ENCODE measurements around the gene PNKP. TPM values are rescaled to one million over a fixed set of nuclear protein-coding genes. Genes with fewer than 3 reads are reported as not detected.

The PNKP gene
- total and polyA plus RNA-seq, 10 donors, result 36.6 to 203 (median 108) TPM

DNA sequence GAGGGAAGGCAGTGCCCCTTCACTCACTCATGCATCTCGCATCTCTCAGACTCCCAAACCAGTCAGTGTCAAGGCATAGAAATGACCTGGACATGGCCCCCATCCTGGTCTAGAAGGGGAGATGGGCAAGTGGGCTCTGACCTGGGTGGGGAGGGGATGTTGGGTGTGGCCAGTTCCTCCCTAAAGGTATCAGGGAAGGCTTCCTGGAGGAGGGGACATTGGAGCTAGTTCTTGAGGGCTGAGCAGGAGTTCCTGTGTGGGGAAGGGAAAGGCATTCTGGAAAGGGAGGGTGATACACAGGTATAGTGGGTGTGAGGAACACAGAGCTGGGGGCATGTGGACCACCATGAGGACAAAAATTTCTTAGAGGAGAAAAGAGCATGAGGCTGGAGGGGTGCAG, 25.3 kb upstream of the PNKP start:
- no peak for DNase-seq
- no peaks in the 10 kb centered on the region for H3K9me3 ChIP-seq
- TF ChIP-seq, protein P1, sequence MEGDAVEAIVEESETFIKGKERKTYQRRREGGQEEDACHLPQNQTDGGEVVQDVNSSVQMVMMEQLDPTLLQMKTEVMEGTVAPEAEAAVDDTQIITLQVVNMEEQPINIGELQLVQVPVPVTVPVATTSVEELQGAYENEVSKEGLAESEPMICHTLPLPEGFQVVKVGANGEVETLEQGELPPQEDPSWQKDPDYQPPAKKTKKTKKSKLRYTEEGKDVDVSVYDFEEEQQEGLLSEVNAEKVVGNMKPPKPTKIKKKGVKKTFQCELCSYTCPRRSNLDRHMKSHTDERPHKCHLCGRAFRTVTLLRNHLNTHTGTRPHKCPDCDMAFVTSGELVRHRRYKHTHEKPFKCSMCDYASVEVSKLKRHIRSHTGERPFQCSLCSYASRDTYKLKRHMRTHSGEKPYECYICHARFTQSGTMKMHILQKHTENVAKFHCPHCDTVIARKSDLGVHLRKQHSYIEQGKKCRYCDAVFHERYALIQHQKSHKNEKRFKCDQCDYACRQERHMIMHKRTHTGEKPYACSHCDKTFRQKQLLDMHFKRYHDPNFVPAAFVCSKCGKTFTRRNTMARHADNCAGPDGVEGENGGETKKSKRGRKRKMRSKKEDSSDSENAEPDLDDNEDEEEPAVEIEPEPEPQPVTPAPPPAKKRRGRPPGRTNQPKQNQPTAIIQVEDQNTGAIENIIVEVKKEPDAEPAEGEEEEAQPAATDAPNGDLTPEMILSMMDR (IDR thresholded peaks at IDR 0.05 in 8 of 11, conservative IDR thresholded peaks at IDR 0.05 in 3 of 11), result no peak
- TF ChIP-seq POLR2AphosphoS5 (IDR thresholded peaks at IDR 0.05) (no peak), POLR2A (IDR thresholded peaks at IDR 0.05) (no peak)
- H3K27me3 ChIP-seq (replicated peaks in 1 of 7), result peaks cover 0 to 10% (median 0%) of the 10 kb centered on the region in 7 donors
- peaks cover 17 to 58% (median 43%) of the 10 kb centered on the region in 6 donors for H3K4me1 ChIP-seq
- intact Hi-C loops (cut with DNase I; ENCODE audit: low total_unique reads), result no loop called here
- peaks cover 0 to 17% (median 2%) of the 10 kb centered on the region in 6 donors for H3K36me3 ChIP-seq
- H3K4me3 ChIP-seq, result no peak overlapping the region
- WGBS, 5 donors, result 73 to 96% (median 90%) methylated on average over 1 of the region's 1 CpG
- no peak overlapping the region for H3K27ac ChIP-seq

DNA sequence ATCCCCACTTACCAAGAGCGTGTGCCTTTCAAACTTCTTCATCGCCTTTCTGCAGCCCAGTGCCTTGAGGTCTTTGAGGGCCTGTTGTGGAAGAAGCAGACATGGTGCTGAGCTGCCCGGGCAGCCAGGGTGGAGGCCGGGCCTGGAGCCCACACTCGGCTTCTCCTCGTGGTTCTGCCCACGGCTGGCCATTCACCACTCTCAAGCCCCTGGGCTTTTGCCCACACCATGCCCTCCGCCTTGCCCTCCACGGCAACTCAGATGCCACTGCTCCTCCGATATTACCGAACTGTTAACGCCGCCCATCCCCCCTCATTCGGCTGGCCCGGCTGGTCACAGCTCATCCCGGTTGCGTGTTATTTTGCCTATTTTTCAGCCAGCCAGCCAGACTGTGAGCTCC, 24.0 kb upstream of the PNKP start:
- Histone ChIP-seq H3K9me3 (no peaks in the 10 kb centered on the region), H3K4me3 (no peak overlapping the region), H3K4me1 (peaks cover 9 to 58% (median 35%) of the 10 kb centered on the region in 6 donors), H3K27ac (peak overlapping the region in 1 of 8 donors; percentile 4), H3K36me3 (peaks cover 0 to 31% (median 2%) of the 10 kb centered on the region in 6 donors), H3K27me3 (replicated peaks in 1 of 7) (peaks cover 0 to 10% (median 0%) of the 10 kb centered on the region in 7 donors)
- no peak for DNase-seq
- TF ChIP-seq POLR2A (IDR thresholded peaks at IDR 0.05) (no peak), POLR2AphosphoS5 (IDR thresholded peaks at IDR 0.05) (no peak)
- TF ChIP-seq, protein P1 (IDR thresholded peaks at IDR 0.05 in 8 of 11, conservative IDR thresholded peaks at IDR 0.05 in 3 of 11), result no peak
- intact Hi-C loops (cut with DNase I; ENCODE audit: low total_unique reads), result no loop called here
- WGBS, 5 donors, result 88 to 94% (median 91%) methylated on average over 17 of the region's 17 CpGs

- intact Hi-C loops (cut with DNase I; ENCODE audit: low total_unique reads), result no loop called here
- peak overlapping the region; percentile 24 to 69 (median 46) for H3K4me3 ChIP-seq
- peak overlapping the region in 4 of 8 donors; percentile 30 to 39 (median 32) for H3K27ac ChIP-seq
- TF ChIP-seq POLR2A (IDR thresholded peaks at IDR 0.05) (no peak), POLR2AphosphoS5 (IDR thresholded peaks at IDR 0.05) (peak; percentile 36 to 72 (median 47))
- TF ChIP-seq, protein P1 (IDR thresholded peaks at IDR 0.05 in 8 of 11, conservative IDR thresholded peaks at IDR 0.05 in 3 of 11), result peak in 6 of 11 experiments; percentile 3 to 62 (median 46)
- 11 to 26% (median 22%) methylated on average over 33 to 69 of the region's 69 CpGs for WGBS, 5 donors
- peaks cover 2 to 51% (median 27%) of the 10 kb centered on the region in 6 donors for H3K4me1 ChIP-seq
- H3K9me3 ChIP-seq, result no peaks in the 10 kb centered on the region
- DNase-seq, result peak; percentile 89
- H3K27me3 ChIP-seq (replicated peaks in 1 of 7), result peaks cover 0 to 10% (median 0%) of the 10 kb centered on the region in 7 donors
- peaks cover 0 to 38% (median 2%) of the 10 kb centered on the region in 6 donors for H3K36me3 ChIP-seq
Measured at GRCh38 chr19:49890349-49891311, 23.3 kb upstream of the PNKP start.
